GM18526 (cell line): ENCODE data around the gene SGPL1.

ENCODE experiments used
- POLR2A ChIP-seq: IDR thresholded peaks from 3 replicates; pipeline ENCODE4 v1.6.1; 2011; ENCODE audit not compliant: insufficient read length; ENCODE audit errors: extremely low read depth

SGPL1 gene

GRCh38 chr10:70799124-70799523, 16.6 kb upstream of the SGPL1 start:
- no peak for TF ChIP-seq POLR2A

- no peak for TF ChIP-seq POLR2A
Observed at GRCh38 chr10:70801854-70802253, 13.9 kb upstream of the SGPL1 start.

GRCh38 chr10:70803775-70804420, 11.8 kb upstream of the SGPL1 start:
- TF ChIP-seq POLR2A = no peak

GRCh38 chr10:70804421-70804808, 11.3 kb upstream of the SGPL1 start:
- no peak for TF ChIP-seq POLR2A

- no peak for TF ChIP-seq POLR2A
Observed at GRCh38 chr10:70805619-70806215, 10.0 kb upstream of the SGPL1 start.

GRCh38 chr10:70806841-70807240, 8.9 kb upstream of the SGPL1 start:
- TF ChIP-seq POLR2A = no peak

GRCh38 chr10:70807556-70807955, 8.2 kb upstream of the SGPL1 start:
- no peak for TF ChIP-seq POLR2A

GRCh38 chr10:70809011-70809611, 6.6 kb upstream of the SGPL1 start:
- TF ChIP-seq POLR2A = no peak

- TF ChIP-seq POLR2A = no peak
Observed at GRCh38 chr10:70809726-70810125, 6.0 kb upstream of the SGPL1 start.

GRCh38 chr10:70810967-70811366, 4.8 kb upstream of the SGPL1 start:
- TF ChIP-seq POLR2A = no peak

- no peak for TF ChIP-seq POLR2A
Observed at GRCh38 chr10:70811881-70812280, 3.9 kb upstream of the SGPL1 start.

GRCh38 chr10:70812814-70813213, 2.9 kb upstream of the SGPL1 start:
- no peak for TF ChIP-seq POLR2A

GRCh38 chr10:70814126-70814525, 1.6 kb upstream of the SGPL1 start:
- no peak for TF ChIP-seq POLR2A

GRCh38 chr10:70816220-70816894, 609 bp downstream of the SGPL1 start:
- no peak for TF ChIP-seq POLR2A

- TF ChIP-seq POLR2A = no peak
Observed at GRCh38 chr10:70820976-70821750, 5.4 kb downstream of the SGPL1 start.
